ENCODE measurements around the gene IGFLR1. TPM values are rescaled to one million over a fixed set of nuclear protein-coding genes. Genes with fewer than 3 reads are reported as not detected.

Gene IGFLR1
- total RNA-seq, 1 donor from 2014 or later: 2.4 TPM

DNA sequence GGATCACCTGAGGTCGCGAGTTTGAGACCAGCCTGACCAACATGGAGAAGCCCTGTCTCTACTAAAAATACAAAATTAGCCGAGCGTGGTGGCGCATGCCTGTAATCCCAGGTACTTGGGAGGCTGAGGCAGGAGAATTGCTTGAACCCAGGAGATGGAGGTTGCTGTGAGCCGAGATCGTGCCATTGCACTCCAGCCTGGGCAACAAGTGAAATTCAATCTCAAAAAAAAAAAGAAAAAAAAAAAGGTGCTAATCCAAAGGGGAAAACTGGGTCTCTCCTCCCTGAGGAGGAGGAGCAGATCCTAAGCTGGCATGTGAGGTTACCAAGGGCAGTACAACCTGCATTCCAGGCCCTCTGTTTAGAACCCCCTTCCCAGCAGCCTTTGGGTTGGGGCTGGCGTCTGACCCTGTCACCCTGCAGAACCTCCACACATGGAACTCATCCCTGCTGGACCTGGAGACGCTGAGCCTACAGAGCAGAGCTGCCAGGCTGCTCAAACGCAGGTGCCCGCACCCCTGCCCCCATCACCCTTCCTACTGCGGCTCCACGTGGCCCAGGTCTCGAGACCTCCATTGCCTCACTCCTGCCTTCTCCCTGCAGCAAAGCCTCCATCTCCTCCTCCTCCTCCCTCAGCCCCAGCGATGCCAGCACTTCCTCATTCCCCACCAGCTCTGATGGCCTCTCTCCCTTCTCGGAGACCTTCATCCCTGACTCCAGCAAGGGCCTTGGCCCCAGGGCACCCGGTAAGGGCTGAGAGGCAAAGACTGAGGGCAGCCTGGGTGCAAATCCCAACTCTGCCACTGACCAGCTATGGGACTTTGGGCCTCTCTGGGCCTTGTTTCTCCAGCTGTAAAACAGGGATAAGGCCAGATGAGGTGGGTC lies 22.4 kb upstream of the IGFLR1 start:
- H3K79me2 ChIP-seq (ENCODE audit: insufficient read depth, low read length): peaks cover 11% of the 10 kb centered on the region
- H3K4me3 ChIP-seq (ENCODE audit: insufficient read depth, low read depth, low read length): no peak overlapping the region
- no peaks in the 10 kb centered on the region for H3K4me1 ChIP-seq (ENCODE audit: insufficient read depth, low read length)
- H3K9me3 ChIP-seq (ENCODE audit: insufficient read depth, low read depth, low read length): no peaks in the 10 kb centered on the region
- H3K27me3 ChIP-seq (ENCODE audit: insufficient read depth, low read length): no peaks in the 10 kb centered on the region
- peaks cover 7% of the 10 kb centered on the region for H3K36me3 ChIP-seq (ENCODE audit: insufficient read depth, low read length)
- Mint-ChIP-seq H3K27ac (ENCODE audit: unreplicated experiment) (no peak overlapping the region), H3K36me3 (ENCODE audit: low read depth, unreplicated experiment) (peaks cover 11% of the 10 kb centered on the region), H3K4me1 (ENCODE audit: low read depth, unreplicated experiment) (no peaks in the 10 kb centered on the region), H3K27me3 (ENCODE audit: low read depth, unreplicated experiment) (no peaks in the 10 kb centered on the region), H3K9me3 (ENCODE audit: unreplicated experiment) (no peaks in the 10 kb centered on the region), H3K4me3 (ENCODE audit: unreplicated experiment) (no peak overlapping the region)
- no peak overlapping the region for H3K27ac ChIP-seq (ENCODE audit: low read depth, low read length)
- no peak overlapping the region for H3K4me2 ChIP-seq (ENCODE audit: low read length)
- no peak for FAIRE-seq
- H4K20me1 ChIP-seq (ENCODE audit: insufficient read depth, low read length): peaks cover 3% of the 10 kb centered on the region
- TF ChIP-seq CTCF (IDR thresholded peaks at IDR 0.05; ENCODE audit: insufficient read depth, low read depth, low read length) (no peak), EZH2 (IDR thresholded peaks at IDR 0.05; ENCODE audit: insufficient read depth, low read length) (no peak)
- no peak overlapping the region for H3K9ac ChIP-seq (ENCODE audit: low read length)
- no peak overlapping the region for H2AFZ ChIP-seq (ENCODE audit: low read depth, low read length)
- no peak for DNase-seq (ENCODE audit: low read depth)

DNA sequence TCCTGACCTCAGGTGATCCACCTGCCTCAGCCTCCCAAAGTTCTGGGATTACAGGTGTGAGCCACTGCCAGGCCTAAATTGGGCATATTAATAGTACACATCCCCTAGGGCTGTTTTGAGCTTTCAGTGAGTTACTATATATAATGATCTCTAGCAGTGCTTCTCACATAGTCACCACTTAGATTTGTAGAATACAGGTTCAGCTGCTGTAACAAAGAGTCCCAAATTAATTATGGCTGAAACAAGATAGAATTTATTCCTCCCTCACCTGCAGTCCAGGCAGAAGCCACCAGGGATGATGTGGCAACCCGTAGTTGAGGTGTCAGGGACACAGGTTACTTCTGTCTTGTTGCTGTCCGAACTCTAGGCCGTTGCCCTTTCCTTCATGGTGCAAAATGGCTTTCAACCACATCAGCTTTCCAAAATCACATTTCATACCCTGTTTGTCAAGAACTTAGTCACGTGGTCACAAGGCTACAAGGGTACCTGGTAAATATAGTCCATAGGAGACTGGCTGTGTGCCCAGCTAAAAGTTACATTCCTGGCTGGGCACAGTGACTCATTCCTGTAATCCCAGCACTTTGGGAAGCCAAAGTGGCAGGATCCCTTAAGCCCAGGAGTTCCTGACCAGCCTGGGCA lies 18.6 kb upstream of the IGFLR1 start:
- no peak overlapping the region for H3K27ac Mint-ChIP-seq (ENCODE audit: unreplicated experiment)
- TF ChIP-seq CTCF (IDR thresholded peaks at IDR 0.05; ENCODE audit: insufficient read depth, low read depth, low read length) (no peak), EZH2 (IDR thresholded peaks at IDR 0.05; ENCODE audit: insufficient read depth, low read length) (no peak)
- peaks cover 12% of the 10 kb centered on the region for H3K36me3 Mint-ChIP-seq (ENCODE audit: low read depth, unreplicated experiment)
- no peak overlapping the region for H3K4me2 ChIP-seq (ENCODE audit: low read length)
- peaks cover 28% of the 10 kb centered on the region for H3K79me2 ChIP-seq (ENCODE audit: insufficient read depth, low read length)
- H3K36me3 ChIP-seq (ENCODE audit: insufficient read depth, low read length): peaks cover 5% of the 10 kb centered on the region
- H3K9ac ChIP-seq (ENCODE audit: low read length): no peak overlapping the region
- DNase-seq (ENCODE audit: low read depth) (no peak), FAIRE-seq (no peak)
- H3K27me3 ChIP-seq (ENCODE audit: insufficient read depth, low read length): no peaks in the 10 kb centered on the region
- no peak overlapping the region for H2AFZ ChIP-seq (ENCODE audit: low read depth, low read length)
- peaks cover 13% of the 10 kb centered on the region for H3K4me1 Mint-ChIP-seq (ENCODE audit: low read depth, unreplicated experiment)
- H3K9me3 Mint-ChIP-seq (ENCODE audit: unreplicated experiment): no peaks in the 10 kb centered on the region
- no peak overlapping the region for H3K4me3 ChIP-seq (ENCODE audit: insufficient read depth, low read depth, low read length)
- H3K9me3 ChIP-seq (ENCODE audit: insufficient read depth, low read depth, low read length): no peaks in the 10 kb centered on the region
- no peaks in the 10 kb centered on the region for H3K27me3 Mint-ChIP-seq (ENCODE audit: low read depth, unreplicated experiment)
- peaks cover 26% of the 10 kb centered on the region for H3K4me1 ChIP-seq (ENCODE audit: insufficient read depth, low read length)
- H4K20me1 ChIP-seq (ENCODE audit: insufficient read depth, low read length): peaks cover 11% of the 10 kb centered on the region
- H3K27ac ChIP-seq (ENCODE audit: low read depth, low read length): no peak overlapping the region
- peak overlapping the region; percentile 62 for H3K4me3 Mint-ChIP-seq (ENCODE audit: unreplicated experiment)

Data from astrocyte (in vitro differentiated cells and primary cell).